GM12865 (cell line): ENCODE results near the gene PSRC1.

ENCODE experiments used
- DNase-seq: peaks from one replicate; pipeline ENCODE4 v3.0.0; 2010; ENCODE audit warnings: low read depth
- H3K4me3 ChIP-seq: 2 replicates; pipeline ENCODE4 v1.5.1; 2011; ENCODE audit warnings: mild to moderate bottlenecking, low read depth, low read length, control low read depth
- TF ChIP-seq, protein P1 (sequence below): IDR thresholded peaks from 2 replicates; pipeline ENCODE4 v1.5.1; 2011; ENCODE audit warnings: low read length, control low read depth, low read depth, inconsistent platforms; ENCODE audit not compliant: insufficient read depth; ENCODE audit errors: missing control alignments

The PSRC1 gene

DNA sequence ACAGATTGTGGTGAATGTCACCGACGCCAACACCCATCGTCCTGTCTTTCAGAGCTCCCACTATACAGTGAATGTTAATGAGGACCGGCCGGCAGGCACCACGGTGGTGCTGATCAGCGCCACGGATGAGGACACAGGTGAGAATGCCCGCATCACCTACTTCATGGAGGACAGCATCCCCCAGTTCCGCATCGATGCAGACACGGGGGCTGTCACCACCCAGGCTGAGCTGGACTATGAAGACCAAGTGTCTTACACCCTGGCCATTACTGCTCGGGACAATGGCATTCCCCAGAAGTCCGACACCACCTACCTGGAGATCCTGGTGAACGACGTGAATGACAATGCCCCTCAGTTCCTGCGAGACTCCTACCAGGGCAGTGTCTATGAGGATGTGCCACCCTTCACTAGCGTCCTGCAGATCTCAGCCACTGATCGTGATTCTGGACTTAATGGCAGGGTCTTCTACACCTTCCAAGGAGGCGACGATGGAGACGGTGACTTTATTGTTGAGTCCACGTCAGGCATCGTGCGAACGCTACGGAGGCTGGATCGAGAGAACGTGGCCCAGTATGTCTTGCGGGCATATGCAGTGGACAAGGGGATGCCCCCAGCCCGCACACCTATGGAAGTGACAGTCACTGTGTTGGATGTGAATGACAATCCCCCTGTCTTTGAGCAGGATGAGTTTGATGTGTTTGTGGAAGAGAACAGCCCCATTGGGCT, 30.6 kb downstream of the PSRC1 start:
- H3K4me3 ChIP-seq: no peak overlapping the region
- DNase-seq: no peak
- TF ChIP-seq, protein P1, sequence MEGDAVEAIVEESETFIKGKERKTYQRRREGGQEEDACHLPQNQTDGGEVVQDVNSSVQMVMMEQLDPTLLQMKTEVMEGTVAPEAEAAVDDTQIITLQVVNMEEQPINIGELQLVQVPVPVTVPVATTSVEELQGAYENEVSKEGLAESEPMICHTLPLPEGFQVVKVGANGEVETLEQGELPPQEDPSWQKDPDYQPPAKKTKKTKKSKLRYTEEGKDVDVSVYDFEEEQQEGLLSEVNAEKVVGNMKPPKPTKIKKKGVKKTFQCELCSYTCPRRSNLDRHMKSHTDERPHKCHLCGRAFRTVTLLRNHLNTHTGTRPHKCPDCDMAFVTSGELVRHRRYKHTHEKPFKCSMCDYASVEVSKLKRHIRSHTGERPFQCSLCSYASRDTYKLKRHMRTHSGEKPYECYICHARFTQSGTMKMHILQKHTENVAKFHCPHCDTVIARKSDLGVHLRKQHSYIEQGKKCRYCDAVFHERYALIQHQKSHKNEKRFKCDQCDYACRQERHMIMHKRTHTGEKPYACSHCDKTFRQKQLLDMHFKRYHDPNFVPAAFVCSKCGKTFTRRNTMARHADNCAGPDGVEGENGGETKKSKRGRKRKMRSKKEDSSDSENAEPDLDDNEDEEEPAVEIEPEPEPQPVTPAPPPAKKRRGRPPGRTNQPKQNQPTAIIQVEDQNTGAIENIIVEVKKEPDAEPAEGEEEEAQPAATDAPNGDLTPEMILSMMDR: no peak

DNA sequence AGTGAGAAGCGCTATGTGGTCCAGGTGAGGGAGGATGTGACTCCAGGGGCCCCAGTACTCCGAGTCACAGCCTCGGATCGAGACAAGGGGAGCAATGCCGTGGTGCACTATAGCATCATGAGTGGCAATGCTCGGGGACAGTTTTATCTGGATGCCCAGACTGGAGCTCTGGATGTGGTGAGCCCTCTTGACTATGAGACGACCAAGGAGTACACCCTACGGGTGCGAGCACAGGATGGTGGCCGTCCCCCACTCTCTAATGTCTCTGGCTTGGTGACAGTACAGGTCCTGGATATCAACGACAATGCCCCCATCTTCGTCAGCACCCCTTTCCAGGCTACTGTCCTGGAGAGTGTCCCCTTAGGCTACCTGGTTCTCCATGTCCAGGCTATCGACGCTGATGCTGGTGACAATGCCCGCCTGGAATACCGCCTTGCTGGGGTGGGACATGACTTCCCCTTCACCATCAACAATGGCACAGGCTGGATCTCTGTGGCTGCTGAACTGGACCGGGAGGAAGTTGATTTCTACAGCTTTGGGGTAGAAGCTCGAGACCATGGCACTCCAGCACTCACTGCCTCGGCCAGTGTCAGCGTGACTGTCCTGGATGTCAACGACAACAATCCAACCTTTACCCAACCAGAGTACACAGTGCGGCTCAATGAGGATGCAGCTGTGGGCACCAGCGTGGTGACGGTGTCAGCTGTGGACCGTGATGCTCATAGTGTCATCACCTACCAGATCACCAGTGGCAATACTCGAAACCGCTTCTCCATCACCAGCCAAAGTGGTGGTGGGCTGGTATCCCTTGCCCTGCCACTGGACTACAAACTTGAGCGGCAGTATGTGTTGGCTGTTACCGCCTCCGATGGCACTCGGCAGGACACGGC, 31.4 kb downstream of the PSRC1 start:
- no peak overlapping the region for H3K4me3 ChIP-seq
- no peak for DNase-seq
- TF ChIP-seq, protein P1: no peak

DNA sequence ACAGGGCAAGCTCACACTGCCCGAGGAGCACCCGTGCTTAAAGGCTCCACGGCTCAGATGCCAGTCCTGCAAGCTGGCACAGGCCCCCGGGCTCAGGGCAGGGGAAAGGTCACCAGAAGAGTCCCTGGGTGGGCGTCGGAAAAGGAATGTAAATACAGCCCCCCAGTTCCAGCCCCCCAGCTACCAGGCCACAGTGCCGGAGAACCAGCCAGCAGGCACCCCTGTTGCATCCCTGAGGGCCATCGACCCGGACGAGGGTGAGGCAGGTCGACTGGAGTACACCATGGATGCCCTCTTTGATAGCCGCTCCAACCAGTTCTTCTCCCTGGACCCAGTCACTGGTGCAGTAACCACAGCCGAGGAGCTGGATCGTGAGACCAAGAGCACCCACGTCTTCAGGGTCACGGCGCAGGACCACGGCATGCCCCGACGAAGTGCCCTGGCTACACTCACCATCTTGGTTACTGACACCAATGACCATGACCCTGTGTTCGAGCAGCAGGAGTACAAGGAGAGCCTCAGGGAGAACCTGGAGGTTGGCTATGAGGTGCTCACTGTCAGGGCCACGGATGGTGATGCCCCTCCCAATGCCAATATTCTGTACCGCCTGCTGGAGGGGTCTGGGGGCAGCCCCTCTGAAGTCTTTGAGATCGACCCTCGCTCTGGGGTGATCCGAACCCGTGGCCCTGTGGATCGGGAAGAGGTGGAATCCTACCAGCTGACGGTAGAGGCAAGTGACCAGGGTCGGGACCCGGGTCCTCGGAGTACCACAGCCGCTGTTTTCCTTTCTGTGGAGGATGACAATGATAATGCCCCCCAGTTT, 32.3 kb downstream of the PSRC1 start:
- H3K4me3 ChIP-seq: no peak overlapping the region
- DNase-seq: no peak
- TF ChIP-seq, protein P1: no peak

DNA sequence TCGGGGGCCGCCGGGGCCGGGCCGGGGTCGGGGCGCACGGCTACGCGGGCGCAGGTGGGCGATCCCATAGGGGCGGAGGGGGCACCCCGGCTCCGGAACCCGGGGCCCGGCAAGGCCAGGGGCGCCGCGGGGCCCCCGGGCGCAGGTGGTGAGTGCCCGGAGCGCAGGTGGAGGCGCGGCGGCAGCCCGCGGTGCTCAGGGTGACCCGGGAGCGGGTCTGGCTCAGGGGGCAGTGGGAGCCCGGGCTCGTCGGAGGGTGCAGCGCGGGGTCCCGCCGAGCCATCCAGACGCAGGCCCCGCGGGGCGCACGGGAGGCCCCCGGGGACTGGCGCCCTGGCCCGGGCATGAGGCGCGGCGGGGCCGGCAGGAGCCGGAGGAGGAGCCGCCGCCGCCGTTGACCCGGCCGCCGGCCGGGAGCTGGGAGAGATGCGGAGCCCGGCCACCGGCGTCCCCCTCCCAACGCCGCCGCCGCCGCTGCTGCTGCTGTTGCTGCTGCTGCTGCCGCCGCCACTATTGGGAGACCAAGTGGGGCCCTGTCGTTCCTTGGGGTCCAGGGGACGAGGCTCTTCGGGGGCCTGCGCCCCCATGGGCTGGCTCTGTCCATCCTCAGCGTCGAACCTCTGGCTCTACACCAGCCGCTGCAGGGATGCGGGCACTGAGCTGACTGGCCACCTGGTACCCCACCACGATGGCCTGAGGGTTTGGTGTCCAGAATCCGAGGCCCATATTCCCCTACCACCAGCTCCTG, 33.1 kb downstream of the PSRC1 start:
- peak overlapping the region; percentile 16; the same call in 1 of the 2 replicates for H3K4me3 ChIP-seq
- TF ChIP-seq, protein P1: no peak
- no peak for DNase-seq

GRCh38 chr1:109248797-109249629, 33.9 kb downstream of the PSRC1 start, which contains the start of gene CELSR2:
TSS of gene CELSR2 (plus strand) at chr1:109249539. CDS start at chr1:109250080, 541 bp downstream.
- peak; percentile 72 for DNase-seq
- TF ChIP-seq, protein P1: no peak
- H3K4me3 ChIP-seq: peak within 1 kb of the TSS; percentile 39

DNA sequence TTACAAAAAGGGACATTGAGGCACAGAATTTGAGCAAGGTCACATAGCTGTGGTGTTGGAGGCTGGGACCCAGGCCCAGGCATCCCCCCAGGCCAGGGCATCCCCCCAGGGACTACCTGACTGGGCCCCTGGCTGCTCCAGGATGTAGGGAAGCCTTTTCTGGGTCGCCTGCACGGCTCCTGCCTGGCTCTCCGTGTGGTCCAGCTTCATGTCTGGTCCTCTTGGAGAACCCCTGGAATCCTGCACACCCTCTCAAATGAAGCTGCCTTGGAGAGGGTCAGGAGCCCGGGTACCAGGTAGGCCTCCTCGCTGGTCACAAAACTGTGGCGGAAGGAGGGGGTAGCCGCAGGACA, 34.5 kb downstream of the PSRC1 start:
- TF ChIP-seq, protein P1: no peak
- no peak for DNase-seq
- no peak overlapping the region for H3K4me3 ChIP-seq
